PC-9 (cell line): ENCODE measurements around the gene SBF2.
"Not testable (repeated sequence)": the region's sequence is repeated elsewhere in the genome, so short reads cannot be mapped to it uniquely, and the experiment has no call there.

ENCODE experiments used
- EZH2 ChIP-seq: fragments of 200-600 bp; sonication (generic); IDR thresholded peaks from 2 replicates; pipeline ENCODE4 v1.8.0; 2017; ENCODE audit warnings: antibody characterized with exemption, low read depth
- TF ChIP-seq, protein P1 (sequence below): fragments of 200-600 bp; sonication (generic); conservative IDR thresholded peaks from 2 replicates; pipeline ENCODE4 v1.6.1; 2017; ENCODE audit warnings: mixed run types, antibody characterized with exemption, mild to moderate bottlenecking, moderate library complexity

GRCh38 chr11:9932843-9933242 lies 361.2 kb downstream of the SBF2 start:
- TF ChIP-seq, protein P1, sequence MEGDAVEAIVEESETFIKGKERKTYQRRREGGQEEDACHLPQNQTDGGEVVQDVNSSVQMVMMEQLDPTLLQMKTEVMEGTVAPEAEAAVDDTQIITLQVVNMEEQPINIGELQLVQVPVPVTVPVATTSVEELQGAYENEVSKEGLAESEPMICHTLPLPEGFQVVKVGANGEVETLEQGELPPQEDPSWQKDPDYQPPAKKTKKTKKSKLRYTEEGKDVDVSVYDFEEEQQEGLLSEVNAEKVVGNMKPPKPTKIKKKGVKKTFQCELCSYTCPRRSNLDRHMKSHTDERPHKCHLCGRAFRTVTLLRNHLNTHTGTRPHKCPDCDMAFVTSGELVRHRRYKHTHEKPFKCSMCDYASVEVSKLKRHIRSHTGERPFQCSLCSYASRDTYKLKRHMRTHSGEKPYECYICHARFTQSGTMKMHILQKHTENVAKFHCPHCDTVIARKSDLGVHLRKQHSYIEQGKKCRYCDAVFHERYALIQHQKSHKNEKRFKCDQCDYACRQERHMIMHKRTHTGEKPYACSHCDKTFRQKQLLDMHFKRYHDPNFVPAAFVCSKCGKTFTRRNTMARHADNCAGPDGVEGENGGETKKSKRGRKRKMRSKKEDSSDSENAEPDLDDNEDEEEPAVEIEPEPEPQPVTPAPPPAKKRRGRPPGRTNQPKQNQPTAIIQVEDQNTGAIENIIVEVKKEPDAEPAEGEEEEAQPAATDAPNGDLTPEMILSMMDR = not testable (repeated sequence)
- not testable (repeated sequence) for TF ChIP-seq EZH2
